GM21390 (cell line): ENCODE results near the gene ZFAND4.
"Not testable (repeated sequence)": the region's sequence is repeated elsewhere in the genome, so short reads cannot be mapped to it uniquely, and the experiment has no call there.

Experiments
- ATAC-seq: cut with Tn5 transposase; IDR thresholded peaks from one replicate; pipeline ENCODE4 v1.9.1; 2021; ENCODE audit not compliant: unreplicated experiment

Gene ZFAND4

DNA sequence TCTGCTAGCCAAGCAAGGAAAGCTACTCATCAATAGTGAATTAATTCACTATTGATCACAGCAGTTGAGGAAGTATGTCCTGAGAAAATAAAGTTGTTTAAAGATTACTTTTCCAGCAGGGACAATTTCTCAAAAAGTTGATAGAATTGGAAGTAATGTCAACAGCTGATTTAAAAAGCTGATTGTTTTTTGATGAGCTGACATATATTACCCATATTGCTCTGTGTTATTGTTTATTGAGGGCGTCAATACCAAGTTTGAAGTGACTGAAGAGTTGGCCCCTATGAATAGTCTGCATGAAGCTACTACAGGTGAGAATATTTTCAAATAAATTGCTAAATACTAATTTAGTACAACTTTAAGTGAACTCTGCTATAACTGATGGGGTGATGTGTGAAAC, 28.0 kb downstream of the ZFAND4 start:
- ATAC-seq = no peak

DNA sequence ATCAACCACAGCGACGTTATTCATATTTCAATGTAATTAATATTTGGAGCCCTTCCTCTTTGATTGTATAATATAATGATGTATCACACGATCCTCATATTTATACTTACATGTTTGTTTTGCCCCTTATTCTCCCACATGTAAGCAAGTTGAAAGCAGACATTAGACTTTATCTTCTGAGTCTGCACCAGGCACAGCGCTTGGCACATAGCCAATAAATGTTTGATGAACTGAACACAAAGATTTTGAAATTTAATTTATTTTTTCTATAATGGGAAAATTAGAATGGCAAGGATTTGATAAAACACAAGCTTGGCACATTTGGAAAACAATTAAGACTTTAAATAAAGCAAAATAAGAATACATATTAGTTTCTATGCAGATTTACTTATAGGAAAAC, 31.6 kb downstream of the ZFAND4 start:
- ATAC-seq = no peak

DNA sequence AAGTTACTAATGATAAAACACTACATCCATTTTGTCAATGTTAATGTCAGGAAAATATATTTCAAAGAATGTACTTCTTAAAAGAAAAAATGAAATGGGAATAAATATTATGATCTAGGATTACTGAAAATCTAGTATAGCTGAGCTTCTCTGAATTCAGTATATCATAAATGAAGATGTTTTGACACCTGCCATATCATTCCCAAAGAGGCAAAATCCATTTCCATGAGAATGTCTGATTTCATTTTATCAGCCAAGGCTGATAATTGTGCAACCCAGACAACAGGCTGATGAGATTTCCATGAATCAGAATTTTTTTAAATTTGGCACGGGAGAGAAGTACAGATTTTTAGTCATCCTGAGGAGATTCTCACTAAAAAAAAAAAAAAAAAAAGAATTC, 32.5 kb downstream of the ZFAND4 start:
- no peak for ATAC-seq

DNA sequence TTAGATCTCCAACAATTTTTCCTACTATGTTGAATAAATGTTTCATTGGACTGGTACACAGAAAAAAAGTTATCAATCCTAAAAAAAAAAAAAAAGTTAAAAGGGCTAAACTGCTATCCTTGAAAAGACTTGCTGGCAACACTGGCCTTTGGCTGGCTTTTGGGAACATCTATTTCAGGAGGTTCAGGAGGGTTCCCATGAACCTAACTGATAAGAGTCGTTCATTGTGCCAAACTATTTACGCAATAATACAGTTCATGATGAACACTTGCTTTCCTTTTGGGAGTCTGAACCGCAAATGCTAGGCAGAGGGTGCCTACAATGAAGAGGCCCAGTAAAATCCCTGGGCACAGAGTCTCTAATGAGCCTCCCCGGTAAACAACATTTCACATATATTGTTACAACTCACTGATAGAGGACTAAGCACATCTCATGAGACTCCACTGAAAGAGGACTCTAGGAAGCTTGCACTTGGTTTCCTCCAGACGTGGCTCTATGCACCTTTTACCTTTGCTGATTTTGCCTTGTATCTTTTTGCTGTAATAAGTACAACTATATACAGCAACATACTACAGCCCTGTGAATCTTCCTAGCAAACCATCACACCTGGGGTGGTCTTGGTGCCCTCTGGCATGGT, 45.0 kb downstream of the ZFAND4 start:
- no peak for ATAC-seq

DNA sequence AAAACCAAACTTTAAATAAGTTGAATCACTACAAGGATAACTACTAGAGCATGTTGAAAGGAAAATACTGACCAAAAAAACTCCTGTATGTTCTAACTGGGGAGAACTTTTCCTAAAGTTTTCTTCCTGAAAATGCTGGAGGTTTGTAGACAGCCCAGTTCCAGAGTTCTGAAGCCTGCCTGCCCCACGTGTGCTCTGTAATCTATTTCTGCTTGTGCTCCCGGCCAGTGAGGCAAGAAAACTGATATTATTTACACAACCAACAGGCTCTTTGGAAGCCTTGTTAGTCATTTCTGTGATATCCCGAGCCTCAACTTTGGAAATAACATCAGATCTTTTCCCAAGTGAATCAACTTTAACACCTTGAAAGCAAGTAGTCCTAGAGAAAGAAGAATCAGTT, 46.7 kb downstream of the ZFAND4 start:
- ATAC-seq = no peak

DNA sequence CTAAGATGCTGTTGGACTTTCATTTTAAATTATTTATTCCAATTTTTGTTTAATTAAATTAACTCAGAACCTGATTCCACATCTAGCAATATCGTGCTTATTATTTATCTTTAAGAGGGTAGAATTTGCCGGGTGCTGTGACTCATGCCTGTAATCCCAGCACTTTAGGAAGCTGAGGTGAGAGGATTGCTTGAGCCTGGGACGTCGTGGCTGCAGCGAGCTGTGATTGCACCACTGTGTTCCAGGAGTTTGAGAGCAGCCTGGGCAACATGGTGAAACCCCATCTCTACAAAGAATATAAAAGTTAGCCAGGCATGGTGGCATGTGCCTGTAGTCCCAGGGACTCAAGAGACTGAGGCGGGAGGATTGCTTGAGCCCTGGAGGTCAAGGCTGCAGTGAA, 47.8 kb downstream of the ZFAND4 start:
- ATAC-seq = no peak

DNA sequence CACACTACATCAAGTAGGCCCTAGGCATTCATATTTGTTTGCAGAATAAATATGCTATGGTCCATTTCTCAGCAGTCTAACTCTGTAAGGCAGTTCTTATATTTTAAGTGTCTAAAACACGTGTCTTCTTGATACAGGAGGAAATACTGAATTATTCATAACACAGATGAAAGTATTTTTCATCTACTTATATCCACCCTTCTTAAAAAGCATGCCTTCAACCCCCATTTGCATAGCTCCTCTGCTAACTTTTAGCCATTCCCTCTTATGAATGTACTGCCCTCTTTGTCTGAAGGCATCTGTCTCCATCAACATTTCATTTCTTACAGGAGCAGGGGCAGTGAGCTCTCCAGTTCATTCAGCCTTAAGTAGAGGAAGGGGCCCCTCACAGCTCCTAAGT, 57.7 kb downstream of the ZFAND4 start:
- ATAC-seq = no peak

DNA sequence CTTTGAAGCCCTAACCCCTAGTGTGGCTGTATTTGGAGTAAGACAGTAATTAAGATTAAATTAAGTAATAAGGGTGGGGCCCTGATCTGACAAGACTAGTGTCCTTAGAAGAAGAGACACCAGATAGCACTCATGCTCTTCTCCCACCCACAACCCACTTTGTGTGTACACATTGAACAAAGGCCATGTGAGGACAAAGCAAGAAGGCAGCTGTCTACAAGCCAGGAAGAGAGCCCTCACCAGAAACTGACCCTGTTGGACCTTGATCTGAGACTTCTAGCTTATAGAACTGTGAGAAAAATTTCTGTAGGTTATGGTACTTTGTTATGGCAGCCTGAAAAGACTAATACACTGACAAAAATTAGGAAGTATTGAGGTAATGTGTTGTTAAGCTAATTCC, 59.8 kb downstream of the ZFAND4 start:
- no peak for ATAC-seq

DNA sequence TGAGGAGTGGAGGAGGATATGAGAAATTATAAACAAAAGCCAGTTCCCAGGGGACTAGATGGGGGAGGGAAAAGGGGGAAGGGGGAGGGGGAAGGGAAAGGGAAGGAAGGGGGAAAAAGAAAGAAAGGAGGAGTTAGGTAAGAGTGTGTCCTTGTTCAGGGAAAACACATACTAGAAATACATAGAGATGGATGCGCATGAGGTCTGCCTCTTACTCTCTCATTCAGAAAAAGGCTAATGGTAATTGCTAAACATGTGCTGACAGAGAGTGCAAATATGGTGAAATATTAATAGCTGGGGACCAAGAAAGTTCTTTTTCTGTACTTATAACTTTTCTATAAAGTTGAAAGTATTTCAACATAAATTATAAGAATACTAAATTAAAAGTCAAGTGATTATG, 64.5 kb downstream of the ZFAND4 start:
- no peak for ATAC-seq

DNA sequence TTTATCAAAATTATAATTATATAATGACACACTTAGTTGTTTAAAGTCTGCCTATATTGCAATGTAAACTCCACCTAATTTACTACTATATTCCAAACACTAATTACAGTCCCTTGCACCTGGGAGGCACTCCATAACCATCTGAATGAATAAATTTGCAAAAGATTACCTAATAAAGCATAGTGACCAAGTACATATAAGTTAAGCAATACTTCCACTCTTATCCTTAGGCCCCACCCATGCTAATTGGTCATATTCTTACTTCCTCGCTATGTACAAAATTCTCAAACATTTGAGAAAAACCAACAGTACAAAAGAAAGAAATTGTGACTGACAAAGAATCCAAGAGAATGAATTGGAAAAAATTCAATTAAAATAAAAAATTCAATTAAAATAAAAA, 65.3 kb downstream of the ZFAND4 start:
- ATAC-seq = no peak

DNA sequence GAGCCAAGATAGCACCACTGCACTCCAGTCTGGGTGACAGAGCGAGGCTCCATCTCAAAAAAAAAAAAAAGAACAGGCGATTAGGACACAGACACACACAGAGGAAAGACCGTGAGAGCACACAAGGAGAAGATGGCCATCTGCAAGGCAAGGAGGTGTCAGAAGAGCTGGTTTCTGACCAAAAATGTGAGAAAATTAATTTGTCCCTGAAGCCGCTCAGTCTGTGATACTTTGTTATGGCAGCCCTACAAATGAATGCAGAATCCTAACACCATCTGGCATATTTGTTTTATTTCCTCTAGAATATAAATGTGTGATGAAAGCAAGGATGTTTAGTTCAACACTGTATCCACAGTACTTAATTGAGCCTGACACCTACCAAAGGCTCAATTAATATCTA, 69.7 kb downstream of the ZFAND4 start:
- ATAC-seq = no peak

DNA sequence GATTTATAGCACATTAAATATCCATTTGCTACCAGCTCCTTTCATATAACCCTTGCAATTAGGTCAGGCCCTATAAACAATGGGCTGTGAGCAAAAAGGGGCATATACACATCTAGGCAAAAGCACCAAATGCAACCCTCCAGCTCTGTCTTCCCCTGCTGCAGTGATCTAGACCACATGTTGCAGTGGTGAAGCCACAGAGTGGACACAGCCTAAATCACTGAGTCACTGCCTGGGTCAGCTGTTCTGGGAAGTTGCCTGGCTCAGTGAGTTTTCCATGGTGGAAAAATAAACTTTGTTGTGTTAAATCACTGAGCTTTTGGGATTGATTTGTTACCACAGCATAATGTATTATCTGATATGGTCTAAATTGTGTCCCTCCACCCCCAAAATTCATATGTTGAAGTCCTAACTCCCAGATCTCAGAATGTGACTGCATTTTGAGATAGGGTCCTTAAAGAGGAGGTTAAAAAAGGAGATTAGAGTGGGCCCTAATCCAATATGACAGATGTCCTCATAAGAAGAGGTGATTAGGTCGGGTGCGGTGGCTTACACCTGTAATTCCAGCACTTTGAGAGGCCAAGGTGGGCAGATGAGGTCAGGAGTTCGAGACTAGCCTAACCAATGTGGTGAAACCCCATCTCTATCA, 70.4 kb downstream of the ZFAND4 start:
- no peak for ATAC-seq

DNA sequence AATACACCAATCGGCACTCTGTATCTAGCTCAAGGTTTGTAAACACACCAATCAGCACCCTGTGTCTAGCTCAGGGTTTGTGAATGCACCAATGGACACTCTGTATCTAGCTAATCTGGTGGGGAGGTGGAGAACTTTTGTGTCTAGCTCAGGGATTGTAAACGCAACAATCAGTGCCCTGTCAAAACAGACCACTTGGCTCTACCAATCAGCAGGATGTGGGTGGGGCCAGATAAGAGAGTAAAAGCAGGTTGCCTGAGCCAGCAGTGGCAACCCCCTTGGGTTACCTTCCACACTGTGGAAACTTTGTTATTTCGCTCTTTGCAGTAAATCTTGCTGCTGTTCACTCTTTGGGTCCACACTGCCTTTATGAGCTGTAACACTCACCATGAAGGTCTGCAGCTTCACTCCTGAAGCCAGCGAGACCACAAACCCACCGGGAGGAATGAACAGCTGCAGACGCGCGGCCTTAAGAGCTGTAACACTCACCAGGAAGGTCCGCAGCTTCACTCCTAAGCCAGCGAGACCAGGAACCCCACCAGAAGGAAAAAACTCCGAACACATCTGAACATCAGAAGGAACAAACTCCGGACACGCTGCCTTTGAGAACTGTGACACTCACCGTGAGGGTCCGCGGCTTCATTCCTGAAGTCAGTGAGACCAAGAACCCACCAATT, 71.2 kb downstream of the ZFAND4 start:
- ATAC-seq = not testable (repeated sequence)

DNA sequence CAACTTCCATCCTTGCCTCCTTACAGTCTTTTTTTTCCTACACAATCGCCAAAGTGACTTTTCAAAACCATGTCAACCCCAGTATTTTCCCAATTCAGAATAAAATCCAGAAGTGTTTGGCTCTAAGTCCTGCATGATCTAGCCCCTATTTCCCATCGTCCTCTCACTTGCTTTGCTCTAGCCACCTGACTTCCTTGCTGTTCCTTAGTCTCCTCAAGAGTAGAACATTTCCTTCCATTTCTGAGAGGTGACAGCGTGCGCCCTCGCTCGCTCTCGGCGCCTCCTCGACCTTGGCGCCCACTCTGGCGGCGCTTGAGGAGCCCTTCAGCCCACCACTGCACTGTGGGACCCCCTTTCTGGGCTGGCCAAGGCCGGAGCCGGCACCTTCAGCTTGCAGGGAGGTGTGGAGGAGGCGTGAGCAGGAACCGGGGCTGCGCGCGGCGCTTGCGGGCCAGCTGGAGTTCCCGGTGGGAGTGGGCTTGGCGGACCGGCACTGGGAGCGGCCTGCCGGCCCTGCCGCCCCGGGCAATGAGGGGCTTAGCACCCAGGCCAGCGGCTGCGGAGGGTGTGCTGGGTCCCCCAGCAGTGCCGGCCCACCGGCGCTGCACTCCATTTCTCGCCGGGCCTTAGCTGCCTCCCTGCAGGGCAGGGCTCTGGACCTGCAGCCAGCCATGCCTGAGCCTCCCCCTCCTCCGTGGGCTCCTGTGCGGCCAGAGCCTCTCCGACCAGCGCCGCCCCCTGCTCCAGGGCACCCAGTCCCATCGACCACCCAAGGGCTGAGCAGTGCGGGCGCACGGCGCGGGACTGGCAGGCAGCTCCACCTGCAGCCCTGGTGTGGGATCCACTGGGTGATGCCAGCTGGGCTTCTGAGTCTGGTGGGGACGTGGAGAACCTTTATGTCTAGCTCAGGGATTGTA, 72.0 kb downstream of the ZFAND4 start:
- not testable (repeated sequence) for ATAC-seq

DNA sequence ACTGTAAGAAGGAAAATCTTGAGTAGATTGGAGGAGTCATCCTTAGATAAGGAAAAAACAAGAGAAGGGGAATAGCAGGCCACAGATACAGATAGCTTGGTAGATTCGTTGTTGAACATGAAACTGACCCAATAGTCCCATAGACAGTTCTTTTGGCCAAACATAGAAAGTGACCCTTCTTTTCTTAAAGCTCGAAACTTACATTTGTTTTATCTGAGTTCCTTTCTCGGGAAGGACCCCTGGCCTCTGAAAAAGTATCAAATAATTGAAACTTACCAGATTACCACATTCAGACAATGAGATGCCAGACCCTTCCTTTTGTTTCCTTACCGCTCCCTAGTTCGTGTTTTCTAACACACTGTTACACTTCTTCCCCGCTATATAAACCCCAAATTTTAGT, 72.9 kb downstream of the ZFAND4 start:
- no peak for ATAC-seq

DNA sequence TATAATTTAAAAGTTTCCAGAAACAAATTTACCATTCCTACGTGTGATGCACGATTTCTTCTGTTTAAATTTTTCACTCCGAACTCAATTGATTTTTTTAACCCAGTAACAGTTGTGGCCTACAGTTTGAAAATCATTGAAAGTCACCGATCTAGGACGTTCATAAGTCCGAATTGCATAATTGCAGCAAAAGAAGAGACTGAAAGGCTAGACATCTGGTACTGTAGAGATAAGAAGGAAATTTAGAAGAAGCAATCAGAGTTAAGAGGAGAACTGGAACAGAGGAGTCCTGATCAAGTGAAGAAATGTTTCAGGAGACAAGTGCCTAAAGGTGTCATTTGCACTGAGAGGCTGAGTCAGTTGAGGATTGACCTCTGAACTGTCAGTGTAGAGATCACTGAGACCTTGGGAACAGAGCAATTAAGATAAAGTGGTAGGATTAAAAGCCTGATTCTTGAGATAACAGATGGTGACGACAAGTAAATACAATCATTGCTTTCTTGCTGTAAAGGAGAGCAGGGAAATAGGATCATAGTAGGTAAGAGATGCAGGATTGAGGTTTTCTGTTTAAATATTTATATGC, 73.5 kb downstream of the ZFAND4 start:
- no peak for ATAC-seq

DNA sequence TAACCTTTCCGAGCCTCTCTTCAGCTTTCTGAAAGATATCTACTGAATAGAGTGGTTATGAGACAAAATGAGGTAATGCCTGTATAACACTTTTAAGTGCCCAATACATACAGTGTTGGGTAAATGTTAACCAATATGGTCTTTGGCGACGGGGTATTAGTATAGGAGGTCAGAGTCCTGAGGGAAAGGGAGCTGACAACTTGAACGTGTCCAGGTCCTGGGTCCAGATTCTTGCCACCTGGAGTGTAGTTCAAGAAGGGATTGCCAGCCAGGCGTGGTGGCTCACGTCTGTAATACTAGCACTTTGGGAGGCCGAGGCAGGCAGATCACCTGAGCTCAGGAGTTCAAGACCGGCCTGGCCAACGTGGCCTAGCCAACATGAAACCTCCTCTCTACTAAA, 76.0 kb downstream of the ZFAND4 start:
- ATAC-seq = no peak

DNA sequence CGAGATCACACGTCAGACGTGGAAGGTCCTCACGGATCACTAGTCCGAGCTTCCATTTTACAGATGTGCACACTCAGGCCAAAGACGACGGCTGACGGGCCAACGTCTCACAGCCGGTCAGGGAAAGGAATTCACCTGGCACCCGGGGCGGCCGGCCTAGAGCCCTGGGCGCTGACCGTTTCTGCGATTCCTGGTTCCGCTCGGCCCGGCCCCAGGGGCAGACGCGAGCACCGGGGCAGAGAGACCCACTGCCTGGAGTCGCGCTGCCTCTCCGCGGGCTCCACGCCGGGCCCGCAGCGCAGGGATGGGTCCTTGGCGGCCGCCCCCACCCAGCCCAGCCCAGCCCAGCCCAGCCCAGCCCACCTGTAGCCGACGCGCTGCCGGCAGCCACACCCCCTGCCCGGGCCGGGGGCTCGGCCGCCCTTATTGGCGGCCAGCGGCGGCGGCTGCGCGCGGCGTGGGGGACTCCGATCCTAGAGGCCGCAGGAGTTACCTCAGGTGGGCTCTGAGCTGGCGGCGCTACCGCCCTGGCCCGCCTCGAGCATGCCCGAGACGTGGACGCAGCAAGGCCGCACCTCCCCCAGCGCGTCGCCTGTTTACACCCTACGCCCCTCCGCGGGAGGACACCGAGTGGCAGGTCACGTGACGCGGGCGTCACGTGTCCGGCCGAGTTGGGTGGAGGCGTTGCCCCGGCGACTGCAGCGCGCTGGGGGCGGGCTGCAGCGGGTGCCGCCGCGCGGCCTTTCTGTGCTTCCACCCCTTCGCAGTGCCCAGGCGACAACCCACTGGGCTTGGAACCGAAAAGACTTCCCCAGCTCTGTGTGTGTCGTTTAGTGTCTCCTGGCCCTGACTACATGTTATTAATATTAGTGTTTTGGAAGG, 78.1 kb downstream of the ZFAND4 start:
- ATAC-seq = peak; percentile 95

DNA sequence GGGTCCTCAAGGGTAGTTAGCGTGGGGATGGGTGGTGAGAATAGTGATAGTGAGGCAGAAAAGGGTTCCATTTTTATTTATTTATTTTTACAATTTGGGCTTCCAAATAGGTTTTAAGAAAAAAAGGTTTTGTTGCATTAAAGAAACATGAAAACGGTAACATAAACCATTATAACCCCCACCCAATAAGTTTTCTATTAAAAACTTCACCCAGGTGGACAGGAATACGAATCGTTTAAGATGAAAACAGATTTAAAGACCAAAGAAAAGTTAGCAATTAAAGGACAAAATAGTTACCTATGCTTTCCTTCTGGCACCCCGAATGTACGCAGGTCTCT, 78.7 kb downstream of the ZFAND4 start:
- ATAC-seq = no peak

DNA sequence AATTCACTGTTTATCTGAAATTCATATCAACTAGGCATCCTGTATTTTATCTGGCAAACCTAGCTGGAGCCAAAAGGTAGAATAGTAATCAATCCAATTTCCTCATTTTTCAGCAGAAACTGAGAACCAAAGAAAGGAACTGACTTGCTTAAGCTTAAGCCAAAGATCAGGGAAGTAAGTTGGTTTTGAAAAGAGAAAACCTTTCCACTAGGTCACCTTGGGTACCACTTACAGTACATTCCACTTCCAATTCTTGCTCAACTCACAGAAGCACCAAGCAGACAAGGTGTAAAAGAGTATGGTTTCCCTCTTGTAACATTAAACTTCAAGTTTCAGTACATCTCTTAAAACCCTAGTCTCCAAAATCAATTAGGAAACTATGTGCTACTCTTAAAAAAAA, 79.6 kb downstream of the ZFAND4 start:
- no peak for ATAC-seq
